ENCODE results near the gene MTOR.

Gene MTOR

GRCh38 chr1:11245904-11246719 lies 16.2 kb downstream of the MTOR start:
- Histone ChIP-seq H3K4me2 (ENCODE audit: low read length) (no peak overlapping the region), H2BK5ac (ENCODE audit: low read depth, low read length, poor library complexity) (no peak overlapping the region), H3K4me1 (ENCODE audit: control insufficient read depth in 1 of 2, insufficient read depth in 2 of 2, low read length in 2 of 2) (no peaks in the 10 kb centered on the region), H3K14ac (ENCODE audit: low read length) (no peak overlapping the region), H3K27ac (ENCODE audit: low read depth, low read length) (no peak overlapping the region), H3K9ac (ENCODE audit: low read length) (no peak overlapping the region), H3K36me3 (ENCODE audit: control insufficient read depth in 1 of 2, insufficient read depth in 2 of 2, low read length in 2 of 2) (peaks cover 31 to 50% of the 10 kb centered on the region in 2 experiments), H4K91ac (ENCODE audit: low read depth, low read length) (no peak overlapping the region), H3K9me3 (ENCODE audit: insufficient read depth, low read depth, low read length) (no peaks in the 10 kb centered on the region), H3K27me3 (ENCODE audit: insufficient read depth, low read length) (no peaks in the 10 kb centered on the region), H2AFZ (ENCODE audit: insufficient read depth, low read length, poor library complexity) (no peak overlapping the region), H3K4me3 (ENCODE audit: low read depth, low read length) (no peak overlapping the region), H3K79me2 (ENCODE audit: control insufficient read depth, insufficient read depth, low read length, poor library complexity) (no peaks in the 10 kb centered on the region), H3K18ac (ENCODE audit: low read length) (no peak overlapping the region), H3K79me1 (ENCODE audit: low read length) (no peaks in the 10 kb centered on the region), H3K23ac (ENCODE audit: low read length) (no peak overlapping the region), H4K8ac (ENCODE audit: low read depth, low read length) (no peak overlapping the region), H3K4ac (ENCODE audit: low read depth, low read length) (no peak overlapping the region), H2AK5ac (ENCODE audit: low read length) (no peak overlapping the region), H2BK120ac (ENCODE audit: insufficient read depth, low read length, poor library complexity) (no peak overlapping the region), H2BK12ac (ENCODE audit: low read length) (no peak overlapping the region), H4K12ac (ENCODE audit: low read depth, low read length) (no peak overlapping the region)
- no peak for DNase-seq
- no CpG with 5 or more reads among the region's 7 CpGs for WGBS (ENCODE audit: extremely low coverage, insufficient coverage, insufficient read length)

GRCh38 chr1:11245248-11245647 lies 17.1 kb downstream of the MTOR start:
- Histone ChIP-seq H3K4me1 (ENCODE audit: control insufficient read depth in 1 of 2, insufficient read depth in 2 of 2, low read length in 2 of 2) (no peaks in the 10 kb centered on the region), H2AFZ (ENCODE audit: insufficient read depth, low read length, poor library complexity) (no peak overlapping the region), H3K27me3 (ENCODE audit: insufficient read depth, low read length) (no peaks in the 10 kb centered on the region), H3K23ac (ENCODE audit: low read length) (no peak overlapping the region), H3K9me3 (ENCODE audit: insufficient read depth, low read depth, low read length) (no peaks in the 10 kb centered on the region), H4K91ac (ENCODE audit: low read depth, low read length) (no peak overlapping the region), H4K8ac (ENCODE audit: low read depth, low read length) (no peak overlapping the region), H3K79me1 (ENCODE audit: low read length) (no peaks in the 10 kb centered on the region), H3K18ac (ENCODE audit: low read length) (no peak overlapping the region), H3K36me3 (ENCODE audit: control insufficient read depth in 1 of 2, insufficient read depth in 2 of 2, low read length in 2 of 2) (peaks cover 30 to 46% of the 10 kb centered on the region in 2 experiments), H3K9ac (ENCODE audit: low read length) (no peak overlapping the region), H3K14ac (ENCODE audit: low read length) (no peak overlapping the region), H2BK12ac (ENCODE audit: low read length) (no peak overlapping the region), H3K4me2 (ENCODE audit: low read length) (no peak overlapping the region), H3K4ac (ENCODE audit: low read depth, low read length) (no peak overlapping the region), H2BK5ac (ENCODE audit: low read depth, low read length, poor library complexity) (no peak overlapping the region), H3K27ac (ENCODE audit: low read depth, low read length) (no peak overlapping the region), H2BK120ac (ENCODE audit: insufficient read depth, low read length, poor library complexity) (no peak overlapping the region), H3K79me2 (ENCODE audit: control insufficient read depth, insufficient read depth, low read length, poor library complexity) (no peaks in the 10 kb centered on the region), H4K12ac (ENCODE audit: low read depth, low read length) (no peak overlapping the region), H3K4me3 (ENCODE audit: low read depth, low read length) (no peak overlapping the region), H2AK5ac (ENCODE audit: low read length) (no peak overlapping the region)
- WGBS (ENCODE audit: extremely low coverage, insufficient coverage, insufficient read length), result no CpG with 5 or more reads among the region's 3 CpGs
- DNase-seq, result no peak

- no peaks in the 10 kb centered on the region for H3K4me1 ChIP-seq (ENCODE audit: control insufficient read depth in 1 of 2, insufficient read depth in 2 of 2, low read length in 2 of 2)
- H2BK5ac ChIP-seq (ENCODE audit: low read depth, low read length, poor library complexity), result no peak overlapping the region
- no peak overlapping the region for H4K91ac ChIP-seq (ENCODE audit: low read depth, low read length)
- H2AFZ ChIP-seq (ENCODE audit: insufficient read depth, low read length, poor library complexity), result no peak overlapping the region
- no peak overlapping the region for H3K9ac ChIP-seq (ENCODE audit: low read length)
- H3K4me2 ChIP-seq (ENCODE audit: low read length), result no peak overlapping the region
- peaks cover 33 to 59% of the 10 kb centered on the region in 2 experiments for H3K36me3 ChIP-seq (ENCODE audit: control insufficient read depth in 1 of 2, insufficient read depth in 2 of 2, low read length in 2 of 2)
- peaks cover 2% of the 10 kb centered on the region for H3K9me3 ChIP-seq (ENCODE audit: insufficient read depth, low read depth, low read length)
- H4K12ac ChIP-seq (ENCODE audit: low read depth, low read length), result no peak overlapping the region
- no peak overlapping the region for H3K27ac ChIP-seq (ENCODE audit: low read depth, low read length)
- H2BK120ac ChIP-seq (ENCODE audit: insufficient read depth, low read length, poor library complexity), result no peak overlapping the region
- no CpG with 5 or more reads among the region's 7 CpGs for WGBS (ENCODE audit: extremely low coverage, insufficient coverage, insufficient read length)
- H3K18ac ChIP-seq (ENCODE audit: low read length), result no peak overlapping the region
- H3K79me2 ChIP-seq (ENCODE audit: control insufficient read depth, insufficient read depth, low read length, poor library complexity), result no peaks in the 10 kb centered on the region
- H3K14ac ChIP-seq (ENCODE audit: low read length), result no peak overlapping the region
- no peak overlapping the region for H3K4ac ChIP-seq (ENCODE audit: low read depth, low read length)
- no peaks in the 10 kb centered on the region for H3K27me3 ChIP-seq (ENCODE audit: insufficient read depth, low read length)
- H2AK5ac ChIP-seq (ENCODE audit: low read length), result no peak overlapping the region
- no peak overlapping the region for H4K8ac ChIP-seq (ENCODE audit: low read depth, low read length)
- H3K23ac ChIP-seq (ENCODE audit: low read length), result no peak overlapping the region
- H3K4me3 ChIP-seq (ENCODE audit: low read depth, low read length), result no peak overlapping the region
- no peak overlapping the region for H2BK12ac ChIP-seq (ENCODE audit: low read length)
- no peak for DNase-seq
- no peaks in the 10 kb centered on the region for H3K79me1 ChIP-seq (ENCODE audit: low read length)
Measured at GRCh38 chr1:11238311-11238710, 24.0 kb downstream of the MTOR start.

DNA sequence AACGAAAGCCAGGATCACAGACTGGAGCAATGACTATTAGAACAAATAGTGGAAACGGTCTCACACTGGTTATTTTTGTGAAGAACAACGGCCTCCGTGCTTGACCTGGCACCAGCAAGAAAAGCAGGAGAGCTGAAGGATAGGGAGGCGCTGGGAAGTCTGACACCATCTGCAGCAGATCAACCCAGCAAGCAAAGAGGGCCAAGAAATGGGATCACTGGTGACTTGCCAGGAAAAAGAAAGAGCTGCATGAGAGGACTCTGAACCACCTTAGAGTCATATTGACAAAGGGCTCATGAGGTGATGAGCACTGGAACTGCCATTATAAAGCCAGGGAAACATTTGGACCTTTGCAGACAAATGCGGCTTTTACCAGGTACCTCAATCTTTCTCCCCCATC lies 25.0 kb downstream of the MTOR start:
- Histone ChIP-seq H3K4me3 (ENCODE audit: low read depth, low read length) (no peak overlapping the region), H3K79me2 (ENCODE audit: control insufficient read depth, insufficient read depth, low read length, poor library complexity) (no peaks in the 10 kb centered on the region), H3K23ac (ENCODE audit: low read length) (no peak overlapping the region), H3K4ac (ENCODE audit: low read depth, low read length) (no peak overlapping the region), H2AK5ac (ENCODE audit: low read length) (no peak overlapping the region), H3K18ac (ENCODE audit: low read length) (no peak overlapping the region), H3K14ac (ENCODE audit: low read length) (no peak overlapping the region), H3K79me1 (ENCODE audit: low read length) (no peaks in the 10 kb centered on the region), H3K36me3 (ENCODE audit: control insufficient read depth in 1 of 2, insufficient read depth in 2 of 2, low read length in 2 of 2) (peaks cover 32 to 55% of the 10 kb centered on the region in 2 experiments), H3K27me3 (ENCODE audit: insufficient read depth, low read length) (no peaks in the 10 kb centered on the region), H3K9ac (ENCODE audit: low read length) (no peak overlapping the region), H3K9me3 (ENCODE audit: insufficient read depth, low read depth, low read length) (peaks cover 2% of the 10 kb centered on the region), H2BK5ac (ENCODE audit: low read depth, low read length, poor library complexity) (no peak overlapping the region), H3K27ac (ENCODE audit: low read depth, low read length) (no peak overlapping the region), H4K12ac (ENCODE audit: low read depth, low read length) (no peak overlapping the region), H2BK12ac (ENCODE audit: low read length) (no peak overlapping the region), H2BK120ac (ENCODE audit: insufficient read depth, low read length, poor library complexity) (no peak overlapping the region), H3K4me1 (ENCODE audit: control insufficient read depth in 1 of 2, insufficient read depth in 2 of 2, low read length in 2 of 2) (no peaks in the 10 kb centered on the region), H3K4me2 (ENCODE audit: low read length) (no peak overlapping the region), H4K91ac (ENCODE audit: low read depth, low read length) (no peak overlapping the region), H2AFZ (ENCODE audit: insufficient read depth, low read length, poor library complexity) (no peak overlapping the region), H4K8ac (ENCODE audit: low read depth, low read length) (no peak overlapping the region)
- no CpG with 5 or more reads among the region's 6 CpGs for WGBS (ENCODE audit: extremely low coverage, insufficient coverage, insufficient read length)
- no peak for DNase-seq

Data from trophoblast cell (in vitro differentiated cells and primary cell).